ENCODE results near the gene FSIP1.

DNA sequence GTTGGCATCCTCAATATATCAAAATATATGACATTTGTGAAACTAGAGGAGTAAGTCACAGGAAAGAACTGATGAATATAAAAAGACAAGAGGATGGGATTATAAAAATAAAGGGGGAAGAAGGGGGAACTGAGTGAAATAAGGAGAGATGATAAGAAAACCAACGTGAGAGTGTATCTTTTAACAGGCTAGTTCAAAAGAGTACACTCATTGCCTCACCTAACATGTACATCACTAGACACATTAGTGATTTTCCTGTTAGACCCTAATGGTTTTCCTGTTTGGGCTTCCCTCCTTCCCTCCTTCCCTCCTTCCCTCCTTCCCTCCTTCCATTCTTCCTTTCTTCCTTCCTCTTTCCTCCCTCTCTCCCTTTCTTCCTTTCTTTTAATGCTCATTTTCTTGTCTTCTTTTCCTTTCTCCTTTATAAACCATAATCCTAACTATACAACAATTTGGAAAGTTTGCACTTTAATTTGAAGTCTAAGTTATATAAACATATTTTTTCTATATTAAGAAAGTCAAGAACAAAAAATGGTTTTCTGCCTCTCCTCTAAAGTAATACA lies 35.8 kb downstream of the FSIP1 start:
- TF ChIP-seq POLR2A (conservative IDR thresholded peaks at IDR 0.05), result no peak
- TF ChIP-seq, protein P1, sequence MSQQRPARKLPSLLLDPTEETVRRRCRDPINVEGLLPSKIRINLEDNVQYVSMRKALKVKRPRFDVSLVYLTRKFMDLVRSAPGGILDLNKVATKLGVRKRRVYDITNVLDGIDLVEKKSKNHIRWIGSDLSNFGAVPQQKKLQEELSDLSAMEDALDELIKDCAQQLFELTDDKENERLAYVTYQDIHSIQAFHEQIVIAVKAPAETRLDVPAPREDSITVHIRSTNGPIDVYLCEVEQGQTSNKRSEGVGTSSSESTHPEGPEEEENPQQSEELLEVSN (IDR thresholded peaks at IDR 0.05; ENCODE audit: borderline replicate concordance in 1 of 2, extremely low read depth in 1 of 2, insufficient read depth in 1 of 2, insufficient read length in 1 of 2, low read depth in 1 of 2, low read length in 1 of 2, poor library complexity in 1 of 2, severe bottlenecking in 1 of 2), result no peak

All from K562 (cell line).